Naive thymus-derived CD4-positive, alpha-beta T cell (primary cell): ENCODE data around the gene LGALS4. TPM values are rescaled to one million over a fixed set of nuclear protein-coding genes. Genes with fewer than 3 reads are reported as not detected.
A peak's percentile ranks its signal among the peaks of the same experiment; 100 is the strongest.
"Not testable (repeated sequence)": the region's sequence is repeated elsewhere in the genome, so short reads cannot be mapped to it uniquely, and the experiment has no call there.

Source experiments
- ATAC-seq: fragments of 150-1000 bp; cut with Tn5 transposase; 2 replicates; pipeline ENCODE4 v1.10.0; 2021; ENCODE audit warnings: mild to moderate bottlenecking, moderate library complexity
- CTCF ChIA-PET: fragments of 350-600 bp; sonication (Branson Sonifier 250); formaldehyde crosslinking; loops from one replicate; lab custom pipeline; 2021; ENCODE audit warnings: antibody characterized with exemption; lab: Charles Lee
- POLR2A ChIA-PET: fragments of 350-600 bp; sonication (Branson Sonifier 250); formaldehyde crosslinking; loops from one replicate; lab custom pipeline; 2021; ENCODE audit warnings: antibody characterized with exemption, inconsistent platforms; lab: Charles Lee
- DNase-seq, 9 donors: peaks; one replicate each; pipeline versions ENCODE4 v3.0.0 to v3.0.0-alpha.2; 2020 to 2022; ENCODE audit warnings: mixed read lengths in 1 of 9
- H3K27ac ChIP-seq: one replicate; pipeline ENCODE4 v1.7.0; 2013; ENCODE audit warnings: mild to moderate bottlenecking, low read depth, low read length, moderate library complexity
- H3K27me3 ChIP-seq, 2 donors: one replicate each; pipeline ENCODE4 v1.7.0; 2013; ENCODE audit warnings: low read length in 2 of 2, mild to moderate bottlenecking in 2 of 2, moderate library complexity in 2 of 2; ENCODE audit not compliant: control insufficient read depth in 2 of 2, insufficient read depth in 2 of 2
- H3K36me3 ChIP-seq, 3 experiments: 1 replicate in 2 of 3; 2 replicates in 1 of 3; pipeline ENCODE4 v1.7.0; 2013; ENCODE audit warnings: low read length in 3 of 3, mild to moderate bottlenecking in 3 of 3, moderate library complexity in 1 of 3; ENCODE audit not compliant: insufficient read depth in 3 of 3, control insufficient read depth in 2 of 3
- H3K4me1 ChIP-seq, 2 donors: one replicate each; pipeline ENCODE4 v1.7.0; 2013; ENCODE audit warnings: low read length in 2 of 2, mild to moderate bottlenecking in 2 of 2, moderate library complexity in 1 of 2; ENCODE audit not compliant: control insufficient read depth in 2 of 2, insufficient read depth in 2 of 2
- H3K4me3 ChIP-seq: 2 replicates; pipeline ENCODE4 v1.7.0; 2013; ENCODE audit warnings: mild to moderate bottlenecking, low read length
- H3K9me3 ChIP-seq, 3 experiments: 1 replicate in 2 of 3; 2 replicates in 1 of 3; pipeline ENCODE4 v1.7.0; 2013; ENCODE audit warnings: low read length in 3 of 3; ENCODE audit not compliant: control insufficient read depth in 2 of 3
- H3K27ac Mint-ChIP-seq, 9 donors: one replicate each; pipeline ENCODE4 v1.8.0; 2020 to 2022; ENCODE audit warnings: mixed read lengths in 9 of 9, mild to moderate bottlenecking in 8 of 9, moderate library complexity in 5 of 9, inconsistent platforms in 2 of 9
- H3K27me3 Mint-ChIP-seq, 5 donors: one replicate each; pipeline ENCODE4 v1.8.0; 2021 to 2022; ENCODE audit warnings: mixed read lengths in 5 of 5, mild to moderate bottlenecking in 1 of 5
- H3K36me3 Mint-ChIP-seq, 5 donors: one replicate each; pipeline ENCODE4 v1.8.0; 2020 to 2022; ENCODE audit warnings: mixed read lengths in 5 of 5, mild to moderate bottlenecking in 3 of 5, inconsistent platforms in 1 of 5
- H3K4me1 Mint-ChIP-seq, 7 donors: one replicate each; pipeline ENCODE4 v1.8.0; 2020 to 2022; ENCODE audit warnings: mixed read lengths in 7 of 7, mild to moderate bottlenecking in 3 of 7, inconsistent platforms in 1 of 7
- H3K4me3 Mint-ChIP-seq, 10 donors: one replicate each; pipeline ENCODE4 v1.8.0; 2020 to 2022; ENCODE audit warnings: mild to moderate bottlenecking in 10 of 10, mixed read lengths in 10 of 10, moderate library complexity in 6 of 10, inconsistent platforms in 2 of 10
- H3K9me3 Mint-ChIP-seq, 11 donors: one replicate each; pipeline ENCODE4 v1.8.0; 2020 to 2022; ENCODE audit warnings: mixed read lengths in 11 of 11, mild to moderate bottlenecking in 4 of 11, inconsistent platforms in 1 of 11, moderate library complexity in 1 of 11
- intact Hi-C, 2 donors: fragments of 100-400 bp; cut with micrococcal nuclease; formaldehyde crosslinking; loops; one replicate each; pipeline ENCODE4 v1.15.1; 2023
- polyA plus RNA-seq, 2 donors: library from polyadenylated mRNA; unstranded; fragments of 300-500 nt; fragmentation: Illumina TruSeq; gene quantifications; one replicate each; pipeline ENCODE4 v1.2.3, GENCODE V29; 2021
- total RNA-seq, 6 experiments: library from RNA in 5 of 6; stranded (reverse) in 5 of 6; gene quantifications; 1 replicate in 5 of 6; 2 replicates in 1 of 6; pipeline ENCODE4 v1.2.3 and lab custom pipeline; 2021 to 2026

Gene LGALS4
- total and polyA plus RNA-seq, 7 experiments from 2014 or later: 0.13 to 9.8 (median 5.0) TPM

- H3K4me3 Mint-ChIP-seq, intact Hi-C loops, H3K27me3 ChIP-seq, H3K9me3 ChIP-seq, H3K27ac Mint-ChIP-seq, H3K4me3 ChIP-seq, H3K27ac ChIP-seq, H3K4me1 ChIP-seq, H3K27me3 Mint-ChIP-seq, ATAC-seq, DNase-seq, H3K9me3 Mint-ChIP-seq, CTCF ChIA-PET: not testable (repeated sequence)
- H3K36me3 ChIP-seq: peaks cover 4 to 45% (median 18%) of the 10 kb centered on the region in 3 experiments
- POLR2A ChIA-PET: interaction anchor here (2.3 kb wide), 1 partner anchor 11 kb away, joined by 7 read pairs; the partner anchor contains the start of gene ECH1
- Mint-ChIP-seq H3K36me3 (peaks cover 5 to 33% (median 20%) of the 10 kb centered on the region in 5 donors), H3K4me1 (peaks cover 4 to 38% (median 31%) of the 10 kb centered on the region in 7 donors)
These were observed 8.6 kb upstream of the LGALS4 start for GRCh38 chr19:38821230-38821825.

- intact Hi-C loops: no loop called here
- no peaks in the 10 kb centered on the region for H3K4me1 ChIP-seq
- no peak overlapping the region for H3K27ac ChIP-seq
- Mint-ChIP-seq H3K4me3 (no peak overlapping the region), H3K27ac (peak overlapping the region in 2 of 9 donors; percentile 20 to 70), H3K4me1 (peaks cover 4 to 30% (median 20%) of the 10 kb centered on the region in 7 donors), H3K9me3 (peaks cover 0 to 5% (median 0%) of the 10 kb centered on the region in 11 donors), H3K27me3 (no peaks in the 10 kb centered on the region), H3K36me3 (peaks cover 9 to 31% (median 23%) of the 10 kb centered on the region in 5 donors)
- H3K4me3 ChIP-seq: no peak overlapping the region
- H3K9me3 ChIP-seq: no peaks in the 10 kb centered on the region
- ChIA-PET CTCF (no interaction called here), POLR2A (no interaction called here)
- DNase-seq (no peak), ATAC-seq (no peak)
- H3K36me3 ChIP-seq: peaks cover 4 to 54% (median 19%) of the 10 kb centered on the region in 3 experiments
- H3K27me3 ChIP-seq: no peaks in the 10 kb centered on the region
These were observed 6.6 kb upstream of the LGALS4 start for GRCh38 chr19:38819231-38819920.

- Mint-ChIP-seq H3K27ac (no peak overlapping the region), H3K27me3 (no peaks in the 10 kb centered on the region), H3K36me3 (peaks cover 4 to 16% (median 10%) of the 10 kb centered on the region in 5 donors), H3K4me1 (peaks cover 2 to 14% (median 6%) of the 10 kb centered on the region in 7 donors), H3K9me3 (no peaks in the 10 kb centered on the region), H3K4me3 (no peak overlapping the region)
- H3K27me3 ChIP-seq: no peaks in the 10 kb centered on the region
- H3K4me3 ChIP-seq: no peak overlapping the region
- DNase-seq: no peak
- no peak overlapping the region for H3K27ac ChIP-seq
- ATAC-seq: no peak
- intact Hi-C loops: no loop called here
- peaks cover 4 to 46% (median 19%) of the 10 kb centered on the region in 3 experiments for H3K36me3 ChIP-seq
- no peaks in the 10 kb centered on the region for H3K9me3 ChIP-seq
- CTCF ChIA-PET: interaction anchor here (1.2 kb wide), 1 partner anchor 183 kb away, joined by 6 read pairs; no protein-coding TSS in a partner anchor
- no peaks in the 10 kb centered on the region for H3K4me1 ChIP-seq
- POLR2A ChIA-PET: interaction anchor here (0.9 kb wide), 1 partner anchor 47 kb away, joined by 3 read pairs; no protein-coding TSS in a partner anchor
These were observed 4.3 kb upstream of the LGALS4 start for GRCh38 chr19:38817081-38817480.

- H3K27ac Mint-ChIP-seq: no peak overlapping the region
- no peak overlapping the region for H3K27ac ChIP-seq
- peaks cover 4 to 46% (median 19%) of the 10 kb centered on the region in 3 experiments for H3K36me3 ChIP-seq
- H3K9me3 ChIP-seq: no peaks in the 10 kb centered on the region
- H3K36me3 Mint-ChIP-seq: peaks cover 4 to 16% (median 7%) of the 10 kb centered on the region in 5 donors
- H3K4me3 ChIP-seq: no peak overlapping the region
- peaks cover 2 to 14% (median 6%) of the 10 kb centered on the region in 7 donors for H3K4me1 Mint-ChIP-seq
- H3K9me3 Mint-ChIP-seq: no peaks in the 10 kb centered on the region
- no peak for DNase-seq
- H3K27me3 Mint-ChIP-seq: no peaks in the 10 kb centered on the region
- intact Hi-C loops: no loop called here
- ATAC-seq: no peak
- CTCF ChIA-PET: no interaction called here
- H3K27me3 ChIP-seq: no peaks in the 10 kb centered on the region
- no peak overlapping the region for H3K4me3 Mint-ChIP-seq
- no peaks in the 10 kb centered on the region for H3K4me1 ChIP-seq
- POLR2A ChIA-PET: no interaction called here
These were observed 3.5 kb upstream of the LGALS4 start for GRCh38 chr19:38816131-38816750.

- no peak for ATAC-seq
- CTCF ChIA-PET: no interaction called here
- intact Hi-C loops: no loop called here
These were observed 2.6 kb upstream of the LGALS4 start for GRCh38 chr19:38815059-38816001.

GRCh38 chr19:38813932-38814331, 1.2 kb upstream of the LGALS4 start:
- H3K9me3 Mint-ChIP-seq, H3K9me3 ChIP-seq, ATAC-seq, H3K4me1 Mint-ChIP-seq, H3K4me3 Mint-ChIP-seq, H3K27ac ChIP-seq, H3K27me3 Mint-ChIP-seq, H3K27me3 ChIP-seq, DNase-seq, H3K4me3 ChIP-seq, H3K27ac Mint-ChIP-seq, intact Hi-C loops, H3K4me1 ChIP-seq: not testable (repeated sequence)
- peaks cover 0 to 13% (median 4%) of the 10 kb centered on the region in 5 donors for H3K36me3 Mint-ChIP-seq
- CTCF ChIA-PET: interaction anchor here (0.9 kb wide), 1 partner anchor 9 kb away, joined by 3 read pairs; no protein-coding TSS in a partner anchor
- POLR2A ChIA-PET: interaction anchor here (1.0 to 1.1 kb wide), 2 partner anchors 35 to 38 kb away, joined by 3 to 5 read pairs; no protein-coding TSS in a partner anchor
- H3K36me3 ChIP-seq: peaks cover 4 to 34% (median 19%) of the 10 kb centered on the region in 3 experiments

More at GRCh38 chr19:38815059-38816001, 2.6 kb upstream of the LGALS4 start:
- Mint-ChIP-seq H3K27ac (peak overlapping the region in 1 of 9 donors; percentile 38), H3K36me3 (peaks cover under 1 to 13% (median 4%) of the 10 kb centered on the region in 5 donors), H3K9me3 (no peaks in the 10 kb centered on the region), H3K4me3 (no peak overlapping the region), H3K27me3 (no peaks in the 10 kb centered on the region), H3K4me1 (peaks cover 0 to 5% (median under 1%) of the 10 kb centered on the region in 7 donors)
- Histone ChIP-seq H3K9me3 (no peaks in the 10 kb centered on the region), H3K4me3 (no peak overlapping the region), H3K27ac (no peak overlapping the region), H3K27me3 (no peaks in the 10 kb centered on the region), H3K36me3 (peaks cover 4 to 39% (median 19%) of the 10 kb centered on the region in 3 experiments), H3K4me1 (no peaks in the 10 kb centered on the region)
- POLR2A ChIA-PET: no interaction called here
- no peak for DNase-seq
